IMR-90 (cell line): ENCODE measurements around the gene MASTL. TPM values are rescaled to one million over a fixed set of nuclear protein-coding genes. Genes with fewer than 3 reads are reported as not detected.

Source experiments
- ATAC-seq: fragments of 200-7000 bp; cut with Tn5 transposase; 2 replicates; pipeline ENCODE4 v1.9.1; 2020; ENCODE audit warnings: low read depth, mild to moderate bottlenecking, moderate library complexity
- BruUV-seq: library from RNA; stranded (reverse); fragments of 400-500 nt; replicated peaks from 2 replicates; lab custom pipeline; 2021; lab: Mats Ljungman, UMichigan
- CTCF ChIA-PET: fragments of 300-600 bp; formaldehyde crosslinking; extraction: SDS; loops from one replicate; lab custom pipeline; 2021; ENCODE audit warnings: antibody characterized with exemption; lab: Yijun Ruan, JAX
- POLR2A ChIA-PET: fragments of 300-600 bp; sonication (Branson Sonifier 250); formaldehyde crosslinking; loops from one replicate; lab custom pipeline; 2022; ENCODE audit warnings: antibody characterized with exemption; ENCODE audit not compliant: unreplicated experiment; lab: Charles Lee
- DNase-seq: peaks from one replicate; pipeline ENCODE4 v3.0.0; 2013
- H2AFZ ChIP-seq: replicated peaks from 2 replicates; pipeline ENCODE3; 2013; ENCODE audit warnings: low read length, mild to moderate bottlenecking; ENCODE audit not compliant: poor library complexity
- H2AK5ac ChIP-seq: 2 replicates; pipeline ENCODE4 v1.6.1; 2013; ENCODE audit warnings: low read depth, low read length, inconsistent platforms
- H2AK9ac ChIP-seq: replicated peaks from 2 replicates; pipeline ENCODE3; 2013; ENCODE audit warnings: mild to moderate bottlenecking, low read depth, low read length, moderate library complexity; ENCODE audit not compliant: poor library complexity
- H2BK120ac ChIP-seq: 2 replicates; pipeline ENCODE4 v1.6.1; 2013; ENCODE audit warnings: low read depth, low read length, inconsistent platforms
- H2BK15ac ChIP-seq: 3 replicates; pipeline ENCODE4 v1.6.1; 2013; ENCODE audit warnings: low read depth, low read length, inconsistent platforms
- H2BK20ac ChIP-seq: 2 replicates; pipeline ENCODE4 v1.6.1; 2013; ENCODE audit warnings: low read depth, mild to moderate bottlenecking, inconsistent platforms, low read length, moderate library complexity
- H2BK5ac ChIP-seq: 2 replicates; pipeline ENCODE4 v1.6.1; 2013; ENCODE audit warnings: mild to moderate bottlenecking, low read depth, low read length, inconsistent platforms; ENCODE audit not compliant: poor library complexity, severe bottlenecking
- H3K14ac ChIP-seq: replicated peaks from 2 replicates; pipeline ENCODE4 v1.6.1; 2013; ENCODE audit warnings: low read depth, low read length, inconsistent platforms
- H3K18ac ChIP-seq: 2 replicates; pipeline ENCODE4 v1.6.1; 2013; ENCODE audit warnings: low read depth, low read length, control low read depth
- H3K23ac ChIP-seq: 2 replicates; pipeline ENCODE4 v1.6.1; 2013; ENCODE audit warnings: low read depth, low read length, inconsistent platforms
- H3K27ac ChIP-seq: 2 replicates; pipeline ENCODE4 v1.5.1; 2013; ENCODE audit warnings: mild to moderate bottlenecking, control low read depth, low read length; ENCODE audit not compliant: insufficient read depth
- H3K27me3 ChIP-seq: 2 replicates; pipeline ENCODE4 v1.6.1; 2013; ENCODE audit warnings: low read length; ENCODE audit not compliant: control insufficient read depth, insufficient read depth
- H3K36me3 ChIP-seq: 2 replicates; pipeline ENCODE4 v1.6.1; 2013; ENCODE audit warnings: low read length, mixed read lengths; ENCODE audit not compliant: control insufficient read depth, insufficient read depth
- H3K4ac ChIP-seq: 2 replicates; pipeline ENCODE4 v1.6.1; 2013; ENCODE audit warnings: low read depth, low read length, inconsistent platforms
- H3K4me1 ChIP-seq: 2 replicates; pipeline ENCODE4 v1.6.1; 2013; ENCODE audit warnings: low read length, mixed read lengths; ENCODE audit not compliant: control insufficient read depth, insufficient read depth
- H3K4me2 ChIP-seq: 2 replicates; pipeline ENCODE4 v1.6.1; 2013; ENCODE audit warnings: low read depth, mild to moderate bottlenecking, control low read depth, low read length, moderate library complexity
- H3K4me3 ChIP-seq: 2 replicates; pipeline ENCODE4 v1.5.1; 2013; ENCODE audit warnings: low read depth, mild to moderate bottlenecking, control low read depth, low read length, moderate library complexity; ENCODE audit not compliant: insufficient read depth
- H3K56ac ChIP-seq: 2 replicates; pipeline ENCODE4 v1.6.1; 2013; ENCODE audit warnings: low read length, inconsistent platforms; ENCODE audit not compliant: insufficient read depth; ENCODE audit errors: extremely low read depth
- H3K79me1 ChIP-seq, 2 experiments: 2 replicates each; pipeline ENCODE4 v1.6.1; 2013; ENCODE audit warnings: low read length in 2 of 2, inconsistent platforms in 1 of 2, low read depth in 1 of 2
- H3K9ac ChIP-seq: 2 replicates; pipeline ENCODE4 v1.6.1; 2013; ENCODE audit warnings: low read depth, low read length, control low read depth
- H3K9me1 ChIP-seq: 2 replicates; pipeline ENCODE4 v1.6.1; 2013; ENCODE audit warnings: low read length, inconsistent platforms; ENCODE audit not compliant: insufficient read depth
- H3K9me3 ChIP-seq: 2 replicates; pipeline ENCODE4 v1.6.1; 2013; ENCODE audit warnings: low read length; ENCODE audit not compliant: control insufficient read depth, insufficient read depth
- H4K20me1 ChIP-seq: 2 replicates; pipeline ENCODE4 v1.6.1; 2013; ENCODE audit warnings: low read length, inconsistent platforms; ENCODE audit not compliant: insufficient read depth
- H4K5ac ChIP-seq: 2 replicates; pipeline ENCODE4 v1.6.1; 2013; ENCODE audit warnings: mild to moderate bottlenecking, low read depth, low read length, control low read depth
- H4K8ac ChIP-seq, 2 experiments: 2 replicates each; pipeline ENCODE4 v1.6.1; 2013; ENCODE audit warnings: low read depth in 2 of 2, low read length in 2 of 2, control low read depth in 1 of 2, inconsistent platforms in 1 of 2
- H4K91ac ChIP-seq: 2 replicates; pipeline ENCODE4 v1.6.1; 2013; ENCODE audit warnings: low read depth, low read length, inconsistent platforms; ENCODE audit not compliant: insufficient read depth
- CEBPB ChIP-seq: IDR thresholded peaks from 2 replicates; pipeline ENCODE4 v1.6.1; 2012; ENCODE audit warnings: low read depth, low read length, improper control_type of control experiment
- CTCF ChIP-seq: conservative IDR thresholded peaks from 2 replicates; pipeline ENCODE4 v1.5.1; 2012; ENCODE audit warnings: mild to moderate bottlenecking, low read depth, low read length, improper control_type of control experiment
- POLR2A ChIP-seq: IDR thresholded peaks from 2 replicates; pipeline ENCODE4 v1.6.1; 2012; ENCODE audit warnings: mild to moderate bottlenecking, low read depth, low read length
- SMC3 ChIP-seq: fragments of 150-350 bp; IDR thresholded peaks from 2 replicates; pipeline ENCODE4 v1.6.1; 2016; ENCODE audit warnings: low read depth, mild to moderate bottlenecking, antibody characterized with exemption, low read length, moderate library complexity
- WGBS, 2 experiments: methylation state at CpG; one replicate each; pipeline versions ENCODE4 v1.1.5 to v1.1.7; 2013; ENCODE audit warnings: missing lambda C conversion rate in 2 of 2; ENCODE audit not compliant: insufficient read length in 1 of 2; ENCODE audit errors: extremely low coverage in 2 of 2; 5-methylcytosine and 5-hydroxymethylcytosine counted together
- dilution Hi-C: fragments of 300-500 bp; cut with HindIII; formaldehyde crosslinking; loops from one replicate; pipeline ENCODE4 v1.14.3; 2018; ENCODE audit warnings: low sequenced_read_pairs; ENCODE audit not compliant: unreplicated experiment
- in situ Hi-C: fragments of 300-500 bp; cut with MboI; formaldehyde crosslinking; loops from 3 replicates; pipeline ENCODE4 v1.14.3; 2019; ENCODE audit warnings: low sequenced_read_pairs, inconsistent platforms, mixed read lengths
- intact Hi-C: fragments of 100-400 bp; cut with micrococcal nuclease; formaldehyde crosslinking; loops from 2 replicates; pipeline ENCODE4 v1.10.0; 2022
- polyA plus RNA-seq, 3 experiments: library from polyadenylated mRNA; depleted of rRNA; stranded (reverse); fragments of >200 nt; gene quantifications; 2 replicates each; pipeline ENCODE4 v1.2.3, GENCODE V29; 2012; ENCODE audit warnings: low replicate concordance in 1 of 3
- total RNA-seq: library from RNA; depleted of rRNA; stranded (reverse); fragments of >200 nt; gene quantifications from 2 replicates; pipeline ENCODE4 v1.2.3, GENCODE V29; 2012

MASTL gene
- total and polyA plus RNA-seq, 2 of the 4 experiments (the other 2 are of a cell fraction): 7.0 to 13.4 TPM

- H3K18ac ChIP-seq: no peak overlapping the region
- TF ChIP-seq POLR2A (no peak), CEBPB (no peak), SMC3 (no peak), CTCF (no peak)
- H3K27ac ChIP-seq: no peak overlapping the region
- H3K4ac ChIP-seq: no peak overlapping the region
- WGBS, 2 experiments: no CpG with 5 or more reads among the region's 3 CpGs
- no peak overlapping the region for H4K5ac ChIP-seq
- H2BK120ac ChIP-seq: no peak overlapping the region
- no peak overlapping the region for H2BK15ac ChIP-seq
- H3K23ac ChIP-seq: no peak overlapping the region
- H2BK5ac ChIP-seq: no peak overlapping the region
- no peak overlapping the region for H4K8ac ChIP-seq
- no peak for ATAC-seq
- H4K20me1 ChIP-seq: no peaks in the 10 kb centered on the region
- no peak for DNase-seq
- no peak overlapping the region for H3K9ac ChIP-seq
- BruUV-seq: no TSS peak
- H2AK5ac ChIP-seq: no peak overlapping the region
- no peak overlapping the region for H2BK20ac ChIP-seq
- H3K27me3 ChIP-seq: no peaks in the 10 kb centered on the region
- dilution Hi-C loops: no loop called here
- H2AK9ac ChIP-seq: no peak overlapping the region
- H3K4me3 ChIP-seq: no peak overlapping the region
- H2AFZ ChIP-seq: no peak overlapping the region
- POLR2A ChIA-PET: no interaction called here
- intact Hi-C loops: loop anchor here (2.0 kb wide), 1 partner anchor 25 kb away; no protein-coding TSS in a partner anchor
- no peak overlapping the region for H3K4me2 ChIP-seq
- H3K9me1 ChIP-seq: peaks cover 5% of the 10 kb centered on the region; the same call in 1 of the 2 replicates
- H3K79me1 ChIP-seq: no peaks in the 10 kb centered on the region; a peak in 1 of 4 replicates
- peaks cover 32% of the 10 kb centered on the region for H3K36me3 ChIP-seq
- H3K9me3 ChIP-seq: 0 out of 2 replicates have a peak, but pooled peaks cover 2% of the 10 kb centered on the region
- no peak overlapping the region for H3K14ac ChIP-seq
- CTCF ChIA-PET: no interaction called here
- H3K56ac ChIP-seq: no peak overlapping the region
- H4K91ac ChIP-seq: no peak overlapping the region
- in situ Hi-C loops: no loop called here
- H3K4me1 ChIP-seq: no peaks in the 10 kb centered on the region
Measured at GRCh38 chr10:27108165-27108564, 47.0 kb upstream of the MASTL start.
